ENCODE results near the gene ZBTB34.

DNA sequence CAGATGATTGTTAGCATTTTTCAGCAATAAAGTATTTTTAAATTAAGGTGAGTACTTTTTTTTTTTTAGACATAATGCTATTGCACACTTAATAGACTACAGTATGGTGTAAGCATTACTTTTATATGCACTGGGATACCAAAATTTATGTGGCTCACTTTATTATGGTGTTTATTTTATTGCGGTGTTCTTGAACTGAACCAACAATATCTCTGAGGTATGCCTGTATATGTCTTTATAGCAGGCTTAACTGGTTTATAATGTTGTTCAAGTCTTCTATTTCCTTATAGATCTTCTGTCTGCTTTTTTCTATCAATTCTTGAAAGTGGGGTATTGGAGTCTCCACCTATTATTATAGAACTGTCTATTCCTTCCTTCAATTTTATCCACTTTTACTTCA, 37.6 kb upstream of the ZBTB34 start:
- TF ChIP-seq, protein P1, sequence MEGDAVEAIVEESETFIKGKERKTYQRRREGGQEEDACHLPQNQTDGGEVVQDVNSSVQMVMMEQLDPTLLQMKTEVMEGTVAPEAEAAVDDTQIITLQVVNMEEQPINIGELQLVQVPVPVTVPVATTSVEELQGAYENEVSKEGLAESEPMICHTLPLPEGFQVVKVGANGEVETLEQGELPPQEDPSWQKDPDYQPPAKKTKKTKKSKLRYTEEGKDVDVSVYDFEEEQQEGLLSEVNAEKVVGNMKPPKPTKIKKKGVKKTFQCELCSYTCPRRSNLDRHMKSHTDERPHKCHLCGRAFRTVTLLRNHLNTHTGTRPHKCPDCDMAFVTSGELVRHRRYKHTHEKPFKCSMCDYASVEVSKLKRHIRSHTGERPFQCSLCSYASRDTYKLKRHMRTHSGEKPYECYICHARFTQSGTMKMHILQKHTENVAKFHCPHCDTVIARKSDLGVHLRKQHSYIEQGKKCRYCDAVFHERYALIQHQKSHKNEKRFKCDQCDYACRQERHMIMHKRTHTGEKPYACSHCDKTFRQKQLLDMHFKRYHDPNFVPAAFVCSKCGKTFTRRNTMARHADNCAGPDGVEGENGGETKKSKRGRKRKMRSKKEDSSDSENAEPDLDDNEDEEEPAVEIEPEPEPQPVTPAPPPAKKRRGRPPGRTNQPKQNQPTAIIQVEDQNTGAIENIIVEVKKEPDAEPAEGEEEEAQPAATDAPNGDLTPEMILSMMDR (IDR thresholded peaks at IDR 0.05): no peak
- TF ChIP-seq POLR2A (IDR thresholded peaks at IDR 0.05): no peak
